ENCODE measurements around the gene DPP4.

DPP4 gene

DNA sequence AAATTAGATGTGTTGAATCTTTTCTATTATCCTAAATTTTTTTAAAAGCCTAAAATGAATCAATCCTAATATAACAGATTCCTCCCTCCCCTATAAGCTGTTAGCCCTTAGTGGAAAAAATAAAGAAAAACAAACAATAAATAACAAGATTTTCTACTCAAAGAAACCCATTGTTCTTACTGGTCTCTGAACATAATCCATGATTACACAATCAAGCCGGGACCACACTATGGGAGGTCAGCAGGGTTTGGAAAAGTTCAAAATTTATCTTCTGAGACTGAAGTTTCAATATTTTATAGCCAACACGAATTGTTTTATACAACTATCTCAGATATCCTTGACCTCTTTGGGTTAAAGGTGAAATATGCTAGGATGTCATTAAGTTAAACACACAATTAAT, 57.9 kb downstream of the DPP4 start:
- no peak for DNase-seq

DNA sequence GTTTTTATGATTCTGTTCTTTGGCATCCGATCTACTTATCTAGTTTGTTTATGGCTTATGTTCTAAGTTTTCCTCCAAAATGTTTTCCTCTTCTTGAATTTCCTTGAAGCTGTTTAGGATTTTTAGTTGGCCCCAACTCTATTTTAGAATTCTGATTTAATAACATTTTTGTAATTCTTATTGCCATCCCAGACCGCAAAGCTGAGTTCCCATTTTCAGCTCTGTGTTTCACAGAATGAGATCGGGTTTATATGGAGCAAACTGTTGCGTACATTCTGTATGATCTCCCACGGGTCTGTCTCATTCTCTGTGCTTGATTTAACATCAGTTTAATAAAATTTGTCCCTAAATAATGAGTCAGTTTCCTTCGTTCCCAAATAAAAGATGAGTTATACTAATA, 59.3 kb downstream of the DPP4 start:
- DNase-seq = no peak

DNA sequence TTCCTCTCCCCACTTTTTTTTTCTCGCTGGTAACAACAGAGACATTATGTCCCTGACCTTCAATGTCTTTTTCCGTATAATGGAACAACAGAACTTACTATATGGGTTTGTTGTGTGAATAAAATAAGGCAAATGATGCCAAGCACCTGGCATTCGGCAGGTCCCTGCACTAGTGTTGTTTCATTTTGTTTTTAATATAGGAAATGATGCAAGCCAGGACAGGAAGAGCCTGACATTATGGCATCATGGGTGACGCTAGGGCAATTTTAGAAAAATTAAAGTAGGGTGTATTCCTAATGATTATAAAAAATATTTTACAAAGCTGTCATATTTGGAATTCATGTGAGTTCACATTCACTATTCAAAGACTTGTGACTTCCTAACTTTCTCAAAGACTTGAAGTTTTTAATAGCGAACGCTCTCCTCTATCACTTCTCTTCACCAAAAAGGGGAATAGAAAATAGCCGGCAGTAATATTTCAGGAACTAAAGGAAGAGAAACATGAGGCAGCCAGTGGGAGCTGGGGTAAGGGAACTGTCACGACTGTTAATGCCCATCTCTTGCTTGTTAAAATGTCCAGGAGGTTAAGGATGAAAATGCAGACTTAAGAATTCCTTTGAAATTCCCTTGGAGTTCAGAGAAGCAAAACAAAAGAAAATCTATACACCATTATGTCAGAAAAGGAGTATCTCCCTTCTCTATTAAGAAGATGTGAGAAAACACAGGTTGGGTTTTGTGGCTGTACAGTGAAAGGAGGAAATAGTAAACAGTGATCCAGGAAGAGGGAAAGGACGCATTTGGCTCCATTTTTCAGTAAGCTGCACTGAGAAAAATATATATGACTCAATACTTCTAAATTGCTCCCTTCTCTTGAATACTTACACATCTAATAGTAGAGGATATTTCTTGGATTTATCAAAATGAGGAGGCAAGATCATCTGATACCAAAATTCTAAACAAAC, 60.2 kb downstream of the DPP4 start:
- no peak for DNase-seq

DNA sequence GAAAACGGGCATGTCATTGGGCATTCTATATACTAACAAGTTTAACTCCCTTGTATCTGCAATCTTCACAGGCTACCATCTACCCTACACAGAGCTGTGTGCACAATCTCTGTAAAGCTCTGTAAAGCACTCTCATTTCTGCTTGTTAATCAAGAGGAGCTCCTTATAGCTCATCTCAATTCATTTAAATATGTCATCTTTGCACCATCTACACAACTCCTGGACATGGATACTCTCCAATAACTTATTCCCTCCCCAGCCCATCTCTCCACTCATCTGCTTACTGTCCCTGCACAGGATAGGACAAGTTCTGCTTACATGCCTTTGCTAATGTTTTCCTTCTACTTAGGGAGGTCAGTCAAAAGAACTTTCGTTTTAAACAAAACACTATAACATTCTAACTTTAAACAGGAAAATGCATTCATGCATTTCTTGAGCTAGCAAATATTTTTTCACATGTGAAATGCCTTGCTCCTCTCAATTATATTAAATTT, 61.4 kb downstream of the DPP4 start:
- no peak for DNase-seq

DNA sequence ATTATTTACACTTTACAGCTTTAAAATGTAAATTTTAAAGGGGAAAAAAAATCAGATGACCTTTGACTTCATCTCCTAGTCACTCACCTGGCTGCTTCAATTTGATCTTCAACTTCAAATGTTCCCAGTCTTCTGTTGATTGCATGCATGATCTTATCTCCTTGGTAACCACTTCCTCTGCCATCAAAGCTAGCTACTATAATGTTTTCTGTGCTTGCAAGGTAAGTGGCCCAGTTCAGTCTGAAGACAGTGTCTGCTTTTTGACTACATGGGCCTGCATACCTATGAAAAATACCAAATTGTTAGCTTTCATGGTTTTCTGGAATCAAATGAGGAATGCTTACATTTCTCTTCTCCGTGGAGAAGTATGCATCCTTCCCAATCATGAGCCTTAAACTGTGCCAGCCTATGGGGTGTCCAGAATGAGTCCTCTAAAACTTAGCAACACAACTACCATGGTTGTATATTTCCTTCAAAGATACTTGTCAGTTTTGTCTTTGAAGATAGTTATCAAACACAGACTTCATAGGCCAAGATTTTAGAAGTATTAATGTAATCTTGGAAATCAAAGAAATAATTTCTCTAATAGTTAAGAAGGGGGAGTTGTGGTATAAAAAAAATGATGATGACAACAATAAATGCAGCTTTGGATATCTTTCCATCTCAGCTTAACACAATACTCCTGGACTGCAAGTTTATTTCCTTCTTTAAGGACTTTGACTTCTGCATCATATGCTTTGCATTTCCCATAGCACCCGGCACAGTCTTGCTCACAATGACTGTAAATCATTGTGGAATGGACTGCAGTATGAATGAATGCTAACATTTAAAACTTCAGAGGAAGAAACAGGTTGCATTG, 62.1 kb downstream of the DPP4 start:
- DNase-seq = no peak

DNA sequence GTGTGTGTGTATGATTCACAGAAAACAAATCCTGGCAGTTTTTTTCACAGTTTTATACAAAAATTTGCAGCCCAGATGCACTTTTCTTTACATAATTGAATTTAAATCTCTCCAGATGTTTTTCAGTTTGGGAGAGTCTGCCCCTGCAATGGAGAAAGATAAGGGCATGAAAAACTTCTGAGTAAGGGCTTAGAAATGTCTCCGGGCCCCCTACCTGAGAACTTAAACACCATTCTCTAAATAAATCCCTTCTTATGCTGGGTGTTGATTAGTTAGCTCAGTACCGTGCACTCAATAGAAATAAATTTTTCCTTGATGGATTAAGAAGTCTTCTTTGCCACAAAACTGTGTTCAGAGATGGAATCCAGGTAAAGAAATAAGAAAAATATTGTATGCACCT, 64.5 kb downstream of the DPP4 start:
- no peak for DNase-seq

DNA sequence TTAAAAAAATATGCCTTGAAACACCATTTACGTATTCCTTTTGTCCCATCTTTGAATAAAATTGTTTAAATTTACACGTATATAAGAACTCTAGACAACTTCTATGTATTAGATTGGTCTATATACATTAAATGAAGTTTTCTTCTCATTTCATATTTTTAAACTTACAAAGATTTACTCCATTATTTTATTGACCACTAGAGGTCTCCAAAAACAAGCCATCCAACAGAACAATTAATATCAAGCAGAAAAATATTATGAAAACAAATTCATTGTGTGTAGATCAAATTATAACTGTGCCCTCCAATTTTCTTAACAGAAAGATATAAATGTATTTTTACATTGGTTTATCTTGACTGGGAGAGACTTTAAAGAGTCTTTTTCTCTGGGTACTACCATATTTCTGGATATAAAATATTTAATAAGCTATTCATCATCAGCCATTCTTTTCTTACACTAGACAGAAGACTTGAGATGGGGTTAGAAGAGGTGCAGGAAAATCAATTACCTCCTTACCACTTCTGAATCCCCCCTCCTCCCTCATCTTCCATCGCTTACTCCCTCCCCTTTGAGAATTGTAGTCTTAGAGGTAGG, 66.5 kb downstream of the DPP4 start:
- DNase-seq = no peak

DNA sequence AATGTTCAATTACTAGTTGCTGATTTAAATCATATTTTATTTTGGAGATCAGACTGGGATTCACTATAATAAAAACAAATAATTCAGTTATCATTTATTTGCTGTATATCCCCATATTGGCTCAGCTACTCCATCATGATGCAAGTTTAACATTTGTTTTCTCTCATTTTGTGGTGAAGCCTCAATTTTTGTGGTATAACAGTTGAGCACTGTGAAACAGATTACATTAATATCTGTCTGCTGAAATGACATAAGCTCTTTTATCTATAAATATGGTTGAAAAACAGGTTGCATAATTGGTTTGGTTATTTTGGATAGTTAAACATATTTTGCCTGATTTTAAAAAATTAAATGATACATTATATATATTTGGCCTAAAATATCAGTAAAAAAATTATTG, 67.7 kb downstream of the DPP4 start:
- DNase-seq = no peak

DNA sequence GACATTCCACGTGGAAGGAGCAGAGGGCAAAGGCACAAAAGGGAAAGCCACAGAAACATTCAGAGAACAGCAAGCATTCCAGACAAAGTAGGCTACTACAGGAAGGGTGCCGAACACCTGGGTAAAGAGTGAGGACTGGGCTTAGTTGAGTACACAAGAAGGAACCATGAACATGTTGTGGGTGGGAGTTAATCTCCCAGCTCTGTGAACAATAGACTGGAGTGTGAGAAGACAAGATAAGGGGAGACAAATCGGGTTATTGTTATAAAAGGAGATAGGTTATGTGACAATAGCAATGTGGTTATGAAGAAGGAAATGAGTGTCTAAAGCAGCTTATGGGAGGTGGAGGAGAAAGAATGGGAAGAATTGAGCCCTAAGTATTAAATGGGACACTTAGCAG, 70.0 kb downstream of the DPP4 start:
- DNase-seq = no peak

DNA sequence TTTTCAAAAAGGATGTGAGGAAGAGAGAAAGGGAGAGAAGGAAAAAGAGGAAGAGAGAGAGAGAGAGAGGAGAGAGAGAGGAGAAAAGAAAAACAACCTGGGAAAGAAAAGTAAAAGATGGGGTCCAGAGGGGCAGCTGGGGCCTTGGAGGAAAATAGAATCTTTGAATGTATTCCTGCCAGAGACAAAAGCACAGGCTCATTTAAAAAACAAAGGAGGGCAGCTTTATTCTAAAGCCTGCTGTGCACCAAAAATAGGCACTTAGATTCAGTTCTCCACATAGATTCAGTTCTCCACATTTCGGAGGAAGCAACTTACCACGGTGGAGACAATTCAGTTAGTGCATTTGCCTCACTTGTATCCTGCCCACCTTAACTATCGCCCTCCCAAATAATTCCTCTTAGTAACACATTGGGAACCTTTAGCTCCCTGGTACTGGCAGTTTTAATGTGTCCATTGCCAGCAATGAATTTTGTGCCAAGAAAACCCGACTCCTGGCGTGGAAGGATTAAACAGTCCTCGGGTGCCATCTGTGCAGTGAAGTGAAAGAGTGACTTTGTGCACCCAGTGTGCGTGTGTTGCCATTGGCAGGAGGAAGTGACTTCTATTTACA, 71.3 kb downstream of the DPP4 start:
- no peak for DNase-seq

DNA sequence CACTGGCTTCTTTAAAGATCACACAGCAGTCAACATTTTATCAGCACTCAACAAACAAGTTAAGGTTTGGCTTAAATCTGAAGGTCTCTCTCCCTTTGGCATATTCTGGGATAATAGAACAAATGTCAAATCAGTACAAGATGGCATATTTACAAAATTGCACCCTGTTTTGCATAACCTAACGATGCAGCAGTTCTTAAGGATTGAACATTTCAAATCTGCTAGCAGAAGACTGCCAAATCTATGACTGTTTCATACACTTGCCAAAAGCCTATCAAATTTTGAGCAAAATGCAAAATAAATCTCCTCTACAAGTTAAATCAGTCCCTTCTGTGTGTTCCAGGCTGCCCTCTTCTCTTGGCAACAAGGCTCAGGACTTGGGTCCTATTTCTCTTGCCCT, 73.6 kb downstream of the DPP4 start:
- no peak for DNase-seq

DNA sequence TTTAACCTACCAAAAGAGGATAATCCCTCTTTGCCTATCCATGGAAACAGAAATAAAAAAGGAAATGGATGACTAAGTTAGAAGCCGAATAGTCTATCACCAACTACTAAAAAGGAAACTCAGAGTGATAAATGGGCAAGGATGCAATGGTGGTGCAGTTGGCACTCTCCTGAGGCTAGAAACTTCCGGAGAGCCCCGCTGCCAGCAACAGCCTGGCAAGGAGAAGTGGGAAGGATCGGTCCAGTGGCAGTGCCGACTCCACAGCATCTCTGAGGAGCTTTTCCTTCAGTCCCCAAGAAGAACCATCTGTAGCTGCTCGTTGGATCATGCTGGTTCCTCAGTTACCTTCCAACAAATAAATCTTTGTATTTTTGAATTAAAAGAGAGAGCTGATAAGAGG, 74.7 kb downstream of the DPP4 start:
- no peak for DNase-seq

DNA sequence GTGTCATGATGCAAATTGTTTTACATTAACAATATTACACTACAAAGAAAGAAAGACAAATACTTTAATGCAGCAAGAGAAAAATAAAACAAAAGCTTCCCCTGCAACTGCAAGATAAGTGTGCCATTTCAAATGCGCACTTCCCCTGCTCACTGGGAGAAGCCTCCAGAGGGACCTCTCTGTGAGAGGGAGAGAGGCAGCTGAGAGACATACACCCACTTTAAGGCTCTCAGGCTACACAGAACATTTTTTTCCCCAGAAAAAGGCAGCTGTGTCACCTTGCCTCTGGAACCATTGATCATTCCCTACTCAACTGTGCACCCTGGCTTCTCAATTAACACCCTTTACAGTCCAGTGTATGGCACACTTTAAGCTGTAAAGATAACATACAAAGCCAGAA, 75.2 kb downstream of the DPP4 start:
- DNase-seq = no peak

DNA sequence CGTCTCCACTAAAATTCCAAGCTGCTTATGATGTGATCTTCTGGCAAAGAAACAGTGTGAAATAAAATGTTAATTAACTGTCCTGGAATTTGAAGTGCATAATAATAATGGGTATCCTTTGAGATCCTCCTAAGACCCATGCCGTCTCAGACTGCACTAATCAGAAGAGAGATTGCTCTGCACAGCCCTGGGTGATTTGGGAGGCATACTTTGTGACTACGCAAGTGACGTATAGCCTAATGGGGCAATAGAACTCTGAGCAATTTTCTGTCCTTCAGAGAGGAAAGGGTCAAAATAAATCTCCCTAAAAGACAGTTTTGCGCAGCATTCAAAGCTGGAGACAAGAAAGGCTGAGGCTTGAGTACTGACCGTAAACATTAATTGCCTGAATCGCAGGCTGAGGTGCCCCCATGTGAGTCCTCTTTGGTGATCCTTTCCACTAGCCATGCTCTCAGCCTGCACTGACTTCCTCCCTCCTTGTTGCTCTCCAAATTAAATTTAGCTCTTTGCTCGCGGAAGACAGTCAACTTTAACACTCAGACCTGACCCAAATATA, 76.0 kb downstream of the DPP4 start:
- DNase-seq = no peak

DNA sequence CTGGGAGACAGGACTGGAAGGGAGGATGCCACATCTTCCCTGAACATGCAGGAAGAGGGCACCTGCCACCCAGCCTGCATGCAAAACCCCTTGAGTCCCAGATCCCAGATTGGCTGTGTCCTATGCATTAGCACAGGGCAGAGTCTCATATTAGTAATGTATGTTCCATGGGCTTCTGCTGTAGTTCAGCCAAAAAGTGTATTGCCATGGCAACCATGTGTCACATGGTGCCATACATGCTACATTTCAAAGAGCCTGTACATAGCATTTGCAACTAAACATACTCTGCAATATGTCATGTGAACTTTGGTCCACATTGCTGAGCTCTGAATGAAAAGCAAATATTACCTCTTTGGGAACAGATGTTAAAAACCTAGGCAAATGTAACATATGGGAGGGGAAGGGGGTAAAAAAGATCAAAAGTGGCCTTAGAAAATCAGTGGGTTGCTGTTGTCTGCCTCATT, 78.4 kb downstream of the DPP4 start:
- no peak for DNase-seq

DNA sequence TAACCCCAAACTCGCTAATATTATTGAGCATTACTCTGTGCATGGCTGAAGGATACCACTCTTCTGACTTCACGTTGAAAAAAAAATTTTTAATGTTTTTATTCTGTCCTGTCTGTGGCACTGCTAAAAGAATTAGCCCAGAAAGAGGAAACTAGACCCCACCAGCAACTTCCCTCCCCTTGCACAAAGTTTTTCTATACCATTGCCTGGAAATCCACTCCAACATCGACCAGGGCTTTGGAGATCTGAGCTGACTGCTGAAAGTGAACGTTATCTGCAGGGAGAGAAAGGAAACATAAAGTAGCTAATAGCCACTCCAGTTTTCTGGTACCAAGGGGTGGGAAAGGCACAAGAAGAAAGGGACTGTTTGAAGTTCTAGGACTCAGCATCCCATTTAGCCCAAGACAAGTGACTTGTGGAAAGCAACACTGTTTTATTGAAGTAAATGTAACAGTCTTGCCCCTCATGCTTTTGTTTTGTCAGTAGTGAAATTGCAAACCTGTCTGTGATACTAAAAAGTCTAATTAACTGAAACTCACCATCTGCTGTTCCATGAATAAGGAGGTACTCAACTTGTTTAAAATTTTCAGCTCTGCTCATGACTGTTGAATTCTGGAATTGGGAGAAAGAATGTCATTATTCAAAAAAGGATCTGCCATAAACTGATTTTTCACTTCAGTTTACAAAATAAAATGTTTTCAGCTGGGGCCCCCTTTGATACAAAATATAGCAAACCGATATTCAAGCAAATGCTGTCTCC, 79.1 kb downstream of the DPP4 start:
- no peak for DNase-seq

DNA sequence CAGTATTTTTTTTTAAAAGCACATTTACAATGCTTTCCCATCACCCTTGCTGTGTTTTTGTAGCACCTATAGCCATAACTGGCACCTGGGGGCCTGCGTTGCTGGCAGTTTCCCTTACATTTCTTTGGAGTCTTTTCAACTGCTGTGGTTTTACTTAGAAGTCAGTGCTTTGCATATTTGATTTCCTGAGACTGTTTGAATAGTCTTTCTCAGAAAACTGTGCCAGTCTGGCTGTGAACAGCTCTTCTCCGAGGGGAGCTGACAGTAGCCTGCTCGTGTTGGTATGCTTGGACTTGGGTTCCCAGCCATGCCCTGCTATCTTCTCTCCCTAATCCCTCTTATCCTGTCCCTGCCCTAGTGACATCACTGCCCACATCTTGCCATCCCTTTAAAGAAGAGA, 81.5 kb downstream of the DPP4 start:
- no peak for DNase-seq

DNA sequence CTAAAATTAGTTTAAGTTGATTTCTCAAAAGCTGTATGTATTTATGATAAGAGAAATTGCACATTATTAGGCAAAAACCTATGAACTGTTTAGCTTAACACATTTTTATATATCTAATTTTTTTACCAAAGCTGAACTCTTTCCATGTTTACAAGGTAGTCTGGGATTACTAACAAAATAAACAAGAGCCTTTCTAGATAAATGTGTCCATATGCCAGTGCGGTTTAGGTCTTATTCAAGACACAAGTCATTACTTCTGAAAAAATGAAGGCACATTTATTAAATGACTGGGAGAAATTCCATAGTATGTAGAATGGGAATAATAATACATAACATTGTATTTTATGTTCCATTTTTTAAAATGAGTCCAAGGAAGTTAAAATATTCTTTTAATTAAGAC, 82.0 kb downstream of the DPP4 start:
- no peak for DNase-seq

DNA sequence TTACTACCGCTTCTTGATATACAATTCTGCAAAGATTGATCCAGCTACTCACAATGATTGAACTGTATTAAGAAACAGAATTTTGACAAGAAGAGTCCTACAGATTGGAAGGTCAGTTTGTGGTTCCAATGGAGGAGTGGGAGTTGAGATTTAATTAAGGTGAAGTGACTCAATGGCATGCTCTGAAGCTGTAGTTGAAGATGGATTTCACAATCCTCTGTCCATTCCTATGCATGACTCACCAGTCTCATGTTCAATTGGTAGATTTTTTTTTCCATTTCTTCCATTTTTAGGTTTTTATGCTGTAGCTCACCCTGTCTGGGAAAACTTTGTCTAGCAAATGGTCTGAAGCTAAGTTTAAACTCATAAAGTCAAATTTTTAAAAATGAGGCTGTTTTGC, 83.3 kb downstream of the DPP4 start:
- no peak for DNase-seq

DNA sequence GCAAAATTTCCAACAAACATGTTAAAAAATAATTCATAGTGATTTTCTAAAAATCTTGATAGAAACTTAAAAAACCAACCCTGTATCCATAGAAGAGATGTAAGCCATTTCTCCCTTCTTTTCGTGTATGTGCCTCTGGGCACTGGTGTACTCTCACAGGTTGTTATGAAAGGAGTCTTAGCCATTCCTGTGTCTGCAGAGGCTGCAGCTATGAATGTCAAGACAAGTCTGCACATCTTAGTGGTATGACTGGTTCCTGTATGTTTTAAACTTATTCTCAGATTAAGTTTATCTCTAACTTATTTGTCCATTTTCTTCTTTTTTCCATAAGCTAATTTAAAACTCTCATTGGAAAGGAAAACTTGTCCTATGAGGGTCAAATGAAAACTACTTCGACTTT, 84.0 kb downstream of the DPP4 start:
- no peak for DNase-seq

DNA sequence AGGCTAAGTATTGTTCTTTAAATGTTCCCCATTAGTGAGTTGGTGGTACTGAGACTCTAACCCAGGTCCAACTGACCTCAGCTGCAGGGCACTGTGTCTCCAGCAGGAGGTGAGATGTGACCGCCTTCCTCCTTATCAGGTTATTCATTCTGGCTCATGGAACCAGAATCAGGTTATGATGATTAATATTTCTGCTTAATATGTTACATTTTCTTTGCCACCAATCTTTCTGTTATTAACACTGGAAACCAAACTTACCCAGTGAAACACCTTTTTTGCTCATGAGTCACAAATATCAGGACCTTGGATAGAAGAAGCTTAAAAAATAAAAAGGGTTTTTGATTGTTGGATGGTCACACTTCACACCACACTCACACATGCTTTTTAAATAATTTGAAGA, 85.4 kb downstream of the DPP4 start:
- no peak for DNase-seq

DNA sequence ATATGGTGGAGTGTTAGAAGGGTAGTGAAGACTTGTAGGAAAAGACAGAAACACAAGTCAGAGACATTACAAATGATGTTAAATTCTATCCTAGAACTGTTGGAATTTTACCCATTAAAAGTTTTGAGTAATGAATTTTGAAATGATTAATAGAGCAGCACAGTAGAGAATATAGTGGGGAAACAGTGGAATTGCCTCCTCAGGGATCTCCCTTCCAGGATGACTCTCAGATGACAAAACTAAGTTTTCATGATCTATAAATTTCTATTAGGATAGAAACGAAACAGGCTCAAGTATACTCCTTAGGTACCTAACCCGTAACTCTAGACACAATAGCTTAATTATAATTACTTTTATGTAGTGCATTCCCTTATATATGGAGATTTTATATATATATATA, 86.7 kb downstream of the DPP4 start:
- DNase-seq = no peak
